GM12864 (cell line): ENCODE measurements around the gene HDAC4.

ENCODE experiments used
- DNase-seq: peaks from one replicate; pipeline ENCODE4 v3.0.0-alpha.2; 2011; ENCODE audit warnings: low read depth
- H3K4me3 ChIP-seq: 2 replicates; pipeline ENCODE4 v1.5.1; 2011; ENCODE audit warnings: mild to moderate bottlenecking, low read depth, low read length, control low read depth
- CTCF ChIP-seq: IDR thresholded peaks from 2 replicates; pipeline ENCODE4 v1.5.1; 2011; ENCODE audit warnings: low read depth, mild to moderate bottlenecking, moderate library complexity, low read length, control low read depth, inconsistent platforms; ENCODE audit errors: missing control alignments

Gene HDAC4

GRCh38 chr2:239097428-239097696 lies 303.5 kb downstream of the HDAC4 start:
- no peak for TF ChIP-seq CTCF
- H3K4me3 ChIP-seq: no peak overlapping the region
- DNase-seq: no peak

GRCh38 chr2:239096676-239097427 lies 304.0 kb downstream of the HDAC4 start:
- DNase-seq: no peak
- no peak for TF ChIP-seq CTCF
- no peak overlapping the region for H3K4me3 ChIP-seq

GRCh38 chr2:239095460-239096081 lies 305.2 kb downstream of the HDAC4 start:
- no peak overlapping the region for H3K4me3 ChIP-seq
- no peak for DNase-seq
- no peak for TF ChIP-seq CTCF

- H3K4me3 ChIP-seq: no peak overlapping the region
- no peak for TF ChIP-seq CTCF
- DNase-seq: no peak
These were observed 306.0 kb downstream of the HDAC4 start for GRCh38 chr2:239094867-239095266.

GRCh38 chr2:239093952-239094351 lies 306.9 kb downstream of the HDAC4 start:
- no peak overlapping the region for H3K4me3 ChIP-seq
- TF ChIP-seq CTCF: no peak
- DNase-seq: no peak

- TF ChIP-seq CTCF: no peak
- no peak for DNase-seq
- H3K4me3 ChIP-seq: no peak overlapping the region
These were observed 307.3 kb downstream of the HDAC4 start for GRCh38 chr2:239093542-239093941.
